OCI-LY3 (cell line): ENCODE data around the gene NPTN.

Experiments
- EZH2phosphoT487 ChIP-seq: fragments of 200-600 bp; shearing (Covaris generic); IDR thresholded peaks from 2 replicates; pipeline ENCODE4 v1.6.1; 2018; ENCODE audit warnings: antibody characterized with exemption, mixed run types, low read depth
- TF ChIP-seq, protein P1 (sequence below): fragments of 200-600, 300-600 bp; sonication (generic); IDR thresholded peaks from 2 replicates; pipeline ENCODE4 v1.5.1; 2014; ENCODE audit warnings: antibody characterized with exemption, low read length, low read depth

DNA sequence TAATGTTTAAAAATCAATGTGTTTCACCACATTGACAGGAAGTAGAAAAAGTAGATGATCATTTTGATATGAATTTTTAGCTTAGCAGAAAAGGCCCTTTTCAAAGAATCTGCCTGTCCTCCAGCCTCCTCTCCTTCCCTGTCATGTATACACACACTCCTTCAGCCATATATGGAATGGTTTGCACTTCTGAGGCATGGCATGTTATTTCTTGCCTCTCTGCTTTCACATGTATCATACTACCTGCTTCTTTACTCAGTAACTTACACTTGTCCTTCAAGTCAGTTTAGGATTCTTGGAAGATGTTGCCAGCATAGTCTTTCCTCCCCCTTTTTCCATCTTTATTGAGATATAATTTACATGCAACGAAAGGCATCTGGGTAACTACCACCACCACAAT, 111.2 kb downstream of the NPTN start:
- TF ChIP-seq, protein P1, sequence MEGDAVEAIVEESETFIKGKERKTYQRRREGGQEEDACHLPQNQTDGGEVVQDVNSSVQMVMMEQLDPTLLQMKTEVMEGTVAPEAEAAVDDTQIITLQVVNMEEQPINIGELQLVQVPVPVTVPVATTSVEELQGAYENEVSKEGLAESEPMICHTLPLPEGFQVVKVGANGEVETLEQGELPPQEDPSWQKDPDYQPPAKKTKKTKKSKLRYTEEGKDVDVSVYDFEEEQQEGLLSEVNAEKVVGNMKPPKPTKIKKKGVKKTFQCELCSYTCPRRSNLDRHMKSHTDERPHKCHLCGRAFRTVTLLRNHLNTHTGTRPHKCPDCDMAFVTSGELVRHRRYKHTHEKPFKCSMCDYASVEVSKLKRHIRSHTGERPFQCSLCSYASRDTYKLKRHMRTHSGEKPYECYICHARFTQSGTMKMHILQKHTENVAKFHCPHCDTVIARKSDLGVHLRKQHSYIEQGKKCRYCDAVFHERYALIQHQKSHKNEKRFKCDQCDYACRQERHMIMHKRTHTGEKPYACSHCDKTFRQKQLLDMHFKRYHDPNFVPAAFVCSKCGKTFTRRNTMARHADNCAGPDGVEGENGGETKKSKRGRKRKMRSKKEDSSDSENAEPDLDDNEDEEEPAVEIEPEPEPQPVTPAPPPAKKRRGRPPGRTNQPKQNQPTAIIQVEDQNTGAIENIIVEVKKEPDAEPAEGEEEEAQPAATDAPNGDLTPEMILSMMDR: no peak
- TF ChIP-seq EZH2phosphoT487: no peak
